ENCODE data around the gene MAN1C1. TPM values are rescaled to one million over a fixed set of nuclear protein-coding genes. Genes with fewer than 3 reads are reported as not detected.
A peak's percentile ranks its signal among the peaks of the same experiment; 100 is the strongest.

MAN1C1 gene
- total RNA-seq, 1 donor from 2014 or later: 29.1 TPM

GRCh38 chr1:25729790-25730644 lies 113.4 kb downstream of the MAN1C1 start:
- Mint-ChIP-seq H3K36me3 (ENCODE audit: low read depth, unreplicated experiment) (peaks cover 3% of the 10 kb centered on the region), H3K27me3 (ENCODE audit: unreplicated experiment) (peaks cover 5% of the 10 kb centered on the region), H3K4me1 (ENCODE audit: unreplicated experiment) (peaks cover 36% of the 10 kb centered on the region), H3K4me3 (ENCODE audit: unreplicated experiment) (no peak overlapping the region), H3K27ac (ENCODE audit: unreplicated experiment) (peak overlapping the region; percentile 86), H3K9me3 (ENCODE audit: unreplicated experiment) (no peaks in the 10 kb centered on the region)
- no peak for TF ChIP-seq CTCF (IDR thresholded peaks at IDR 0.05; ENCODE audit: unreplicated experiment)
- DNase-seq (ENCODE audit: low spot score): no peak

- no peak for DNase-seq (ENCODE audit: low spot score)
- peaks cover 3% of the 10 kb centered on the region for H3K36me3 Mint-ChIP-seq (ENCODE audit: low read depth, unreplicated experiment)
- H3K27ac Mint-ChIP-seq (ENCODE audit: unreplicated experiment): no peak overlapping the region
- no peaks in the 10 kb centered on the region for H3K9me3 Mint-ChIP-seq (ENCODE audit: unreplicated experiment)
- H3K4me1 Mint-ChIP-seq (ENCODE audit: unreplicated experiment): peaks cover 38% of the 10 kb centered on the region
- H3K27me3 Mint-ChIP-seq (ENCODE audit: unreplicated experiment): peaks cover 5% of the 10 kb centered on the region
- no peak overlapping the region for H3K4me3 Mint-ChIP-seq (ENCODE audit: unreplicated experiment)
- TF ChIP-seq CTCF (IDR thresholded peaks at IDR 0.05; ENCODE audit: unreplicated experiment): no peak
Measured at GRCh38 chr1:25731148-25731547, 114.6 kb downstream of the MAN1C1 start.

GRCh38 chr1:25731626-25732370 lies 115.2 kb downstream of the MAN1C1 start:
- no peak overlapping the region for H3K27ac Mint-ChIP-seq (ENCODE audit: unreplicated experiment)

GRCh38 chr1:25732821-25733220 lies 116.2 kb downstream of the MAN1C1 start:
- no peak overlapping the region for H3K4me3 Mint-ChIP-seq (ENCODE audit: unreplicated experiment)
- no peak for DNase-seq (ENCODE audit: low spot score)
- no peaks in the 10 kb centered on the region for H3K36me3 Mint-ChIP-seq (ENCODE audit: low read depth, unreplicated experiment)

More at GRCh38 chr1:25731626-25732370, 115.2 kb downstream of the MAN1C1 start:
- peaks cover 3% of the 10 kb centered on the region for H3K36me3 Mint-ChIP-seq (ENCODE audit: low read depth, unreplicated experiment)
- no peak overlapping the region for H3K4me3 Mint-ChIP-seq (ENCODE audit: unreplicated experiment)
- DNase-seq (ENCODE audit: low spot score): no peak
- H3K9me3 Mint-ChIP-seq (ENCODE audit: unreplicated experiment): no peaks in the 10 kb centered on the region
- H3K27me3 Mint-ChIP-seq (ENCODE audit: unreplicated experiment): peaks cover 5% of the 10 kb centered on the region
- H3K4me1 Mint-ChIP-seq (ENCODE audit: unreplicated experiment): peaks cover 38% of the 10 kb centered on the region
- TF ChIP-seq CTCF (IDR thresholded peaks at IDR 0.05; ENCODE audit: unreplicated experiment): no peak

More at GRCh38 chr1:25732821-25733220, 116.2 kb downstream of the MAN1C1 start:
- H3K4me1 Mint-ChIP-seq (ENCODE audit: unreplicated experiment): peaks cover 31% of the 10 kb centered on the region
- TF ChIP-seq CTCF (IDR thresholded peaks at IDR 0.05; ENCODE audit: unreplicated experiment): no peak
- no peak overlapping the region for H3K27ac Mint-ChIP-seq (ENCODE audit: unreplicated experiment)
- H3K27me3 Mint-ChIP-seq (ENCODE audit: unreplicated experiment): peaks cover 3% of the 10 kb centered on the region
- H3K9me3 Mint-ChIP-seq (ENCODE audit: unreplicated experiment): no peaks in the 10 kb centered on the region

Measured in endothelial cell (in vitro differentiated cells).